GM11168 (cell line): ENCODE results near the gene ROR1.

Source experiments
- in situ Hi-C: fragments of 300-500 bp; cut with MboI; formaldehyde crosslinking; loops from one replicate; pipeline ENCODE4 v1.12.0; 2022; ENCODE audit warnings: low sequenced_read_pairs; ENCODE audit not compliant: unreplicated experiment

ROR1 gene

DNA sequence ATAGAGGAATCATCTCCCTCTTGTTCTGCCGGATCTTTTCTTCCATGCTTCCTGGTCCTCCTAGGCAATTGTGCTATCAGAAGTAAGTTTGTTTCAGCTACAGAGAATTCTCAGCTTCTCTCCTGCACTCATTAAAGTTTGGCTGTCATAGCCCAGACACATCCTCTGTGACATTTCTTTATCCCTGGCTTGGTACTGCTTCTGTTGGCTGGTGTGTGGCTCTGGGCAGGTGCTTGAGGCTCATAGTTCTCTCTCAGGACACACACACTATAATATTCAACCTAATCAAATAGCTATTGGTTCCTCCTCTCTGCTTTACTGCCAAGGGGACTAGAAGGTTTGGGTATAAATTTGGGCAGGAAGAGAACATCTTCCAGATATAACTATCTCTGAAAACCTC is 172.1 kb downstream of the ROR1 start:
- in situ Hi-C loops = loop anchor here (25.0 kb wide), 1 partner anchor 291 kb away; no protein-coding TSS in a partner anchor

DNA sequence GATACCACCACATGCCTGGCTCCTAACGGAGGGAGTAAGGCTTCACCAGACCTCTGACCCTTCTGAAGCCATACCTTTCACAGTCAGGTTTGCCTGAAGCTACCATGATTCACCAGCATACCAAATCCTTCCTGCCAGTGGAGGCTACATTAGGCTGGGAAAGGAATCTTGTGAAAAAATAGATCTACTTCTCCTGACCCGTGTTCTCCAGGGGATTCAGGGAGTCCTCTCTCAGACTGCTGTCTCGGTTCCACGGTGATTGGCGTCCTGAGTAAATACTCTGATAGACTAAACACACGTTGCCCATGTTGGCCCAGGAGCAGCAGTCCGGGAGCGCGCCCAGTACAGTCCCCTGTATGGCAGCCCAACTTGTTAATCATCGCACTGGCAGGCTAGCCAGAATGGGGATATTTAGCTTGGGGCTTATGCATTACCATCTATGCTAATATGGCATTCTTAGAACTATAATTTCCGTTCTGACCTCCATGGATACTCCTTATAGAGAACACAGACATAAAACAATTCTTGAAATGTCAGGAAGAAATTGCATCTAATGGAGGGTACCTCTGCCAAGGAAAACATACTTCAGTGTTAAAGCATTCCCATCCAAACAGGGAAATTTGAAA is 173.2 kb downstream of the ROR1 start:
- in situ Hi-C loops = loop anchor here (25.0 kb wide), 1 partner anchor 290 kb away; no protein-coding TSS in a partner anchor

DNA sequence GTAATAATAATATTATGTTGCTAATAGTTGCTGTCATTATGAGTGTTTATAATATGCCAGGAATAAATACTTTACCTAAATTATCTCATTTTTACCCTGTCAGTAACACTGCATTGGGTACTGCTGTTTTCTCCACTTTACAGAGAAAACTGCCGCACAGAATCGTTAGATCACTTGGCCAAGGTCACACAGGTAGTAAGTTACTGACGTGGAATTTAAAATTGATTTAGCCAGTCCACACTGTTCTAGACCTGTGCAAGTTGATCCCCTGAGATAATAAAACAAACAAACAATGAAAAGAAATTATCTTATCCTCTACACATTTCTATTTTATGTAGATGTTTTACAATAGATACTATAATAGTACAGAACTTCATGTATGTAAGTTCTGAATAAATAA is 174.1 kb downstream of the ROR1 start:
- in situ Hi-C loops = loop anchor here (25.0 kb wide), 1 partner anchor 289 kb away; no protein-coding TSS in a partner anchor

DNA sequence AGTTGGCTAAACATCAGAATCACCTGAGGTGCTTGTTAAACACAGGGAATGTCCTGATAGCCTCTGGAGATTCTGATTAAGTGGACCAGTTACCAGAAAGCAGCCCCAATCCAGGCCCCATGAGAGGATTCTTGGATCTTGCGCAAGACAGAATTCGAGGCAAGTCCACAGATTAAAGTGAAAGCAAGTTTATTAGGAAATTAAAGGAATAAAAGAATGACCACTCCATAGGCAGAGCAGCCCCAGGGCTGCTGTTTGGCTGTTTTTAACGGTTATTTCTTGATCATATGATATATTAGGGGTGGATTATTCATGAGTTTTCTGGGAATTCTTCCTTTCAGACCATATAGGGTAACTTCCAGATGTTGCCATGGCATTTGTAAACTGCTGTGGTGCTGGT is 176.2 kb downstream of the ROR1 start:
- in situ Hi-C loops = no loop called here

DNA sequence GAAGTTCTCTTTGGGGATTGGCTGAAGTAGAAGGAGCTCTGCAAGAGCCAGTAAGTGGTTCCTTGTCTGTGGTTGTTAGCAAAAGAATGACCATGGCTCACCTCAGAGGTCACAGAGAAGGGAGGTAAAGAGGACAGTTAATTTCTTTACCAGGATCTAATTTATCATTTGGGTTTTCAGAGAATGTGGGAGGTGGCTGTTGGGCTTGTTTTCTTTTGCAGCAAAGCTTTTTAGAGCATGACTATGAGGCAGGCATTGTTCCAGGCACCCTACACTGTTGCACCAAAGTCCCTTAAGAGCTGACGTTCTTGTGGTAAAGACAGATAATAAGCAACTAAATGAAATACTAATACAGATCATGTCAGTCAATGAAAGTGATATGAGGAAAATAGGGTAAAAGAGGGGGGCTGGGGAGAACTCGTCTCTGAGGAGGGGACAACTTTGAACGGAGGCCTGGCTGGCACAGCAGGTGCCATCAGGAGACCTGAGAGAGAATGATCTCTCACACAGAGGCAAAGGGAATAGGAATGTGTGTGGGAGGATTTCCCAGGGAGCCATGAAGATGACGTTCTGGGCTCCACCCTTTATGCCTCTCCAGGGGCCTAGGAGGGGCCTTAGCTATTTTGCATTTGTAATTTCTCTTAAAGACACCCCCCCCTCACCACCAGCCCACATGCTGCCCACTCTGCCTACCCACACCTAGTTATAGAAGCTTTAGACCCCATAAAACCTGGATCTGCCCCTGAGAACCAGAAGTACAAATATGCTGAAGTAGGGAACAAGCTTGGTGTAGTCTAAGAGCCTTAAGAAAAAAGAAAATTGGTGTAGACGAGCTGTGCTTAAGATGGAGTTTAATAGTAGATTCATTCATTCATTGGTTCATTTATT is 177.5 kb downstream of the ROR1 start:
- in situ Hi-C loops = no loop called here

DNA sequence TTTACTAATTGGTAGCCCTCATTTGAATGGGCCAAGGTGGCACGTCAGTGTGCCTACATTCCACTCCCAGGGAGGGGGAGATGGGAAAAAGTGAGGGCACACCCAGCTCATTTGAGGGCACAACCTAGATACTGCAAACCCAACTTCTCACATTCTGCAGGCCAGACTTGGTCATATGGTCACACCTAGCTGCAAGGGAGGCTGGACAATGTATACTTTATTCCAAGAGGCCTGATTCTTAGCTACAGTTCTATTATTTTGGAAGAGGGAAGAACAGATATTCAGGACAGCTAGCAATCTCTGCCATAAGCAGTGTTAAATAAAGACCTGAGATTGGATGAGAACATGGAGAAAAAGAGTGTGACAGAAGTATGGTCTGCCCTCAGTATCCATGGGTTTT is 180.4 kb downstream of the ROR1 start:
- in situ Hi-C loops = no loop called here

DNA sequence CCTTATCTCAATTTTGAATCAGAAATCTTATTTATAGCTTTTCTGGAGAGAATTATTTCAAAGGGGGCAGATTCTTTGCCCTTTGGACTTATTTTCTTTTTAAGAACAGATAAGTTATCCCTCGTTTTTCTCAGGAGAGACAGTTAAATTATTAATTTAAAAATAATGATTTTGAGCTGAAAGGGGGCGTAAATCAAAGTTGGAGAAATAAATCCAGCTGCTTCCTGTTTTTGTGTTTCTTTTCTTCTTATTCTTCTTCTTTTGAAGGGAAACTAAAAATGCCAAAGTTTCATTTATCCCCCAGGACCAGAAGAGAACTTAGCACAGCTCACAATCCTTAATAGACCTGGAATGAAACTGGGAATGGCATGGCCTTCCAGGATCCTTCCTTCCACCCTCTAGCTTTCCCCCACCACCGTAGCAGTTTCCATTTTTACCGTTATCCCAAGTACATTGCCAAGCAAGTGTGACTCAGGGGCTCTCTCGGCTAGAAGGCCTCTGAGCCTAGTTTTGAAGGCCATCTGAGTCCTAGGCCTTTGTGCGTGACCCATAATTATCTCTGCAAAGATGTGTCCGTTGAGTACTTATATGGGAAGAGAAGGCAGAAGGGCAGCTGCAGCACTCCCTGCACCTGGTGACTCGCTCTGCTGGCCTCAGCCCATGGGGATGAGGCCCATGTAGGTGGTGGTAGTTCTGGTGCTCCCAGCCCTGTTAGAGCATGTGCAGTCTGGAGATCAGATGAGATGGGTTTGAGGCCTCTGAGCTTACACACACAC is 181.7 kb downstream of the ROR1 start:
- in situ Hi-C loops = no loop called here

DNA sequence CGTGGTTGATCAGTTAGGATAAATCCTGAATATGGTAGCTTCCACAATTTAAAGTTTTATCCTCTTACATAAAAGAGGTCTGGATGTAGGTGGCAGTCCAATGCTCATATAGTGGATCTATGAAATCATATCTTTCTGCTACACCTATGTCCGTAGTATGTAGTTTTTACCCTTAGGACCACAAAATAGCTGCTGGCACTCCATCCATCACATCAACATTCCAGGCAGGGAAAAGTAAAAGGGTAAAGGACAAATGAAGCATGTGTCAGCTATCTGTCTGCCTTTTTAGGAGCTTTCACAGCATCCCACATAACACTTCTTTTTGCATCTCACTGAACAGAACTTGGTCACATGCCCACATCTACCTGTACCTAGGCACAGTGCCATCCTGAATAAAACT is 184.7 kb downstream of the ROR1 start:
- in situ Hi-C loops = no loop called here

DNA sequence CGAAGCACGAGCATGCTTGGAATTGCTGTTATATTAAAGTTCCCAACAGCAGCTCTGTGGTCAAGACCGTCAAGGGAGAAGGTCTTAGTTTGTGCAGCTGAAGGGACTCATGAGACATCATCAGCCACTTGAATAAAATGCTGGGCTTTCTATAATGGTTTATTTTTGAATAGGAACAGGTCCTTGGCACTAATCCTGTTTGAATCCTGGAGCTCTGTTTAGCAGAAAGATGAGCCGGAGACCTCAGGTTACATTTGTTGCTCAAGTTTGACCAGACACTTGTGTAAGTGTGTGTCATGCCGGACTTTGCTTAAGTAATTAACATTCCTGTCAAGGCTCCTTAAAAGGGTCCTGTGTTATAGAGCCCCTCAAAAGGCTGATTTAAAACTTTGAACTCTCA is 186.5 kb downstream of the ROR1 start:
- in situ Hi-C loops = no loop called here

DNA sequence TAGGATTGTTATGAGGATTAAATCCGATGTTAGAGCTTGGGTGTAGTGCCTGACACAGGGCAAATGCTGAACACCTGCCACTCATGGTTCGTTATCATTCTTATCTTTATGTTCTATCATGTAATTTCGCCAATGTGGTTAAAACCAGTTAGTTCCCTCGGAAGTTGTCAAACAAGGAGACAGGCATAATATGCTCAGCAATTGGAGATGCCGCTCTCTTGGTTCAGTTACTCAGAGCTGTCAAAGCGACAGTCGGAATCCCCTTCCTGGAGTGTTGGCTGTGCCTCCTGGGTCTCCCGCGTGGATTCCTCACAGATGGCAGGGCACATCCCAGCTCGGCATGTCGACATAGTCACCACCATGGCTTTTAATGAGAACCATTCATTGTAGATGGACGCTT is 192.2 kb downstream of the ROR1 start:
- in situ Hi-C loops = no loop called here

DNA sequence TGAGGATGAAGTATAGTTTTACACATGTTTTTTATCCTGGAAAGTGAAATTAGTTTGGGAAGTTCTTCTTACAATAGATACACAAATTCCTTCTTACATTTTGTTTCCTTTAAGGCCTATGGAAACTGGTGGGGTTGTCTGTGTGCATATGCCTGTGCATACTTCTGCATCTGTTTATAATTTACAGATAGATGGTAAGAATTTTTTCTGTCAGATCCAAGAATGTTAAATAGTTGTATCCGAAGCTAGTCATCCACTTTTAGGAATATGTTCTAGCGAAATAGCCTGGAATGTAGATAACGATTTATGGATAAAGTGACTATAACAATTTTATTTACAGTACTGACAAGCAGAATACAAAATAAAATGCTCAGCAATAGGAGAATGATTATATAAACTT is 194.1 kb downstream of the ROR1 start:
- in situ Hi-C loops = no loop called here

DNA sequence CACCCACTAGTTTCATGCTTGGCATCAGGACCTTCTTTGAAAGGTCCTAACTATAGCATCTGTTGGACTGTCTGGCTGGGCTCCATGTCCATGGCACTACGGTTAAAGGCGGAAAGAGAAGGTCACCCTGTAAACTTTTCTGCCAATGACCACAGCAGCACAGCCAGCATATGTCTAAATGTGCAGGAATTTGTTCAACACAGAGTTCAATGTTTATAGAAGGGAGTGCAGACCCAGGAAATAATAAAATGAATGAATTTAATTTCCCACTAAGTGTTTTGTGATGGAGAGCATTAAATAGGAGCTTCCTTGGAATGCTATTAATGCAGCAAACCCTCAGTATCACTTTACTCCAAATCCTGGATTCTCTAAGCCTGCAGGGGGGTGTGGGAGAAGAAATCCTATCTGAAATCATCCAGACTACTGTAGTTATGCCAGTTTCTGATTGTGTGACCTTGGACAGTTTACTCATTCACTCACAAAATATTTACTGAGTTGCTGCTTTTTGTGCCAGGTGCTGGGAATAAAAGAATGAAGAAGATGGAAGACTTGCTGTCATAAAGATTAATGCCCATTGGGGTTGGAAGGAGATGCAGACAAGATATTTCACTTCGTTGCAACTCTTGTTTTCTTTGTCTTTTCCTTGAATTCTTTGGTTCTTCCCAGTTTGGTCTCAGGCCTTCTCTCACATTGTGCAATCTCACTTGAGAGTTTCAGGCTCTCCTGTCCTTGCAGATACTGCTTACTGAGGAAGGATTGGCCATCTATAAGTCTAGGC is 195.0 kb downstream of the ROR1 start:
- in situ Hi-C loops = no loop called here

DNA sequence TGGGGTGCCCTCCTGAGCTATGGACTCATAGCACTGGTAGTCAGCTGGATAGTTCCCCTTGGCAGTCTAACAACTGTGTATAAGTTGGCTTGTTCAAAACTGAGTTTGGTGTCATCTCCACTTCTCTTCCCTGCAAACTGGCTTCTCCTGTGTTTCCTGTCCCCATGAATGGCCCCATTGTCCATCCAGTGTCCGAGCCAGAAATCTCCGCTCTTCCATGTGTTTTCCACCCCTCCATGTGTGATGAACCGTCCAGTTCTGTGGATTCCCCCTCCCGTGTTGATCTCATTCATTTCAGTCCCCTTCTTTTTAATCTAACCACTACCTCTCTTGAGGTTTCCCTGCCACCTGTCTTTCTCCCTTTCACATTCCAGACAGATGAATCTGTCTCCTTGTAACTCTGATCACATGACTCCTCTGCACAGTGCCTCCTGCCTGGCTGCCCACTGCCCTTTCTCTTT is 195.7 kb downstream of the ROR1 start:
- in situ Hi-C loops = no loop called here

DNA sequence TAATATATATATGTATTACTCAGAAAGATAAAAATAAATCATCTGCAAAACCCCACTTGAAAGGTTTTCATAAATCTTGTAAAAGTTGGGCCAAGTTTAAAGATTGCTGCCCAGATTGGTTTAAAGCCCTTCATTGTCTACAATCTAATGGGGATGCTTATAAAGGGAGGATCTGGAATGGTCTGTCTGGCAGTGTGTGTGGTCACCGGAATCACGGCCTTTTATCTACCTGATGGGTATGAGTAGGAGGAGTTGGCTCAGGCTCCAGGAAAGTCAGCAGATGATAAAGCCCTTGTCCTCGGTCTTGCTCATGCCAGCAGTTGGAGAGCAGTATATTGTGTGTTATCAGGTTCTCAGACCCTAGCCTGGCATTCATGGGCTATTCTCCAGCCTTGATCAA is 197.7 kb downstream of the ROR1 start:
- in situ Hi-C loops = no loop called here

DNA sequence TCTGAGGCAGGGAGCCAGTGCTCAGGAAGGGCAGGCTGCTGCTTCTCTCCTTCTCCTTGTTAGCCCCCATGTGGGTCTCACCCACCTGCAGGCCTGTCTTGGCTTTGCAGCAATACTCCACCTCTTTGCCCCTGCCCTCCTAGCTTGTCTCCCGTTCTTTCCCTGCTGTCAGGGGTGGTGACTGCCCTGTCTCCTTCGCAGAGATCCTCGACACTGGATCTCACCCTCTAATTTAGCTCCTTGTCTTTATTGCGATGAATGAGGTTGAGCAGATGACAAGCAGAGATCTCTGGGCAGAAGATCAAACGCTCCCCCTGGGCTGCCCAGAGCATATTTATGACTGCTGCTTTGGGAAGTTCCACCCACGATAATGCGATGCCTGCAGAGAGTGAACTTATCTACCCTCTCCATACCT is 199.2 kb downstream of the ROR1 start:
- in situ Hi-C loops = no loop called here

DNA sequence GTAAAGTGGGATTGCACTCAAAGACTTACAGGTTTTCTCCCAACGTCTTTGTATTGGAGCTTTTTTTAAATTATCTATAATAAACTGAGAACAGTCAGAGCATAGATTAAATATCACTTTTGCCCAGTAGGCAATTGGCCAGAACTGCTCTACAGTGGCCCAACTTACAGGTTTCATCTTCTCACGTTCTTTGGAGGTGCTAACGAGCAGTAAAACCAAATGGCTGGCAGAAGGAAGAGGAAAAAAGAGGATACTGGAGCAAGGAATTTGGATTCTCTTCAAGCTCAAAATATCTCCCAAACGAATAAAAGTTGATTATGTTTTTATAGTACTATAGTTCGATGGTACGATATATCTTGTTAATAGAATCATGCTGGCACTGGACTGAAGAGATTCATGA is 201.1 kb downstream of the ROR1 start:
- in situ Hi-C loops = no loop called here

DNA sequence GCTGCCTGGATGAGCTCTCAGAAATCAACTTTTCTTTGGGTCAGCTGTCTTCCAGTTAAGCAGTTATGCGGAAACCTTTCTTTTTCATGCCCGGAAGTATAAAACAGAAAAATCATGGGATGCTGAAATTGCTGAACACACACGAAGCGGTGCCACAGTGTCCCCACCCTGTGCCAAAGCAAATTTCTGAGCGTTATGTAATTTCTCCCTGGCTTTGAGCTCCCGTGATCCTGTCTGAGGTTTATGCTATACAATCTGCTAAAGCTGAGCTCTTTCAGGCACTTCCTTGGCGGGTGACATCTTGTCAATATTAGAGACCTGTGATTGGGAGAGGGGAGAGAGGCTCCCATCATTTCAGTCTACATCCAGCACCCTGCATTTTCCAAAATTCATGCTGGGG is 201.7 kb downstream of the ROR1 start:
- in situ Hi-C loops = no loop called here

DNA sequence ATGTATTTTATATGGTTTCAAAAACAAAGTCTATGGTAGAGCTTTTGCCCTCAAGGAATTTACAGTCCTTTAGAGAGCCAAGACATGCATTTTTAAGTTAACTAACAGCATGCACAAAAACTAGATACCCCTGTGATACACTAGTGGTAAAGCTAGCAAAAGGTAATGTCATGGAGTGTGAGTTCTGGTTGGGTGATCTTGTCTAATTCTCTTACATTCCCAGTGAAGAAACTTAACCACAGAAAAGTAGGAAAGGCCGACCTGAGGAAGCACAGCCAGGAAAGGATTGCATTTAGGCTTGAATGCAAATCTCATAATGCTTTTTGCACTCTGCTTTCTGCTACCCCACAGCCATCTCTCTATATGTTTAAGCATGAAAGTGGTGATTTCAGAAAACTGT is 202.2 kb downstream of the ROR1 start:
- in situ Hi-C loops = no loop called here

DNA sequence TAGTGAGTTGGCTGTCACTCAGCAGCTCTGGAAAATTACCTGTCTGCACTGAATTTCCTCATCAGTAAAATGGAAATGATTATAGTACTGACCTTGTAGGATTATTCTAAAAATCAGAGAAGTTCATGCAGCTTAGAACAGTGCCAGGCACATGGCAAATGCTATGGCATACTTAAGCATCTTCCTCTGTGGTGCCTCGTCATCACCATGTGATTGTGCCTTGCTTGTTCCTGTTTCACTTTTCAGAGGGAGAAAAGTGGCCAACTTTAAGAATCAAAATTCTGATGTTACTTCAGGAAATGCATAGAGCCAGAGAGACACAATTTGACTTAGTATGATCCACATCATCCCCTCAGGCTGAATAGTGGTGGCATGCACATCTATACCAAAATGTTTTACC is 203.6 kb downstream of the ROR1 start:
- in situ Hi-C loops = no loop called here

DNA sequence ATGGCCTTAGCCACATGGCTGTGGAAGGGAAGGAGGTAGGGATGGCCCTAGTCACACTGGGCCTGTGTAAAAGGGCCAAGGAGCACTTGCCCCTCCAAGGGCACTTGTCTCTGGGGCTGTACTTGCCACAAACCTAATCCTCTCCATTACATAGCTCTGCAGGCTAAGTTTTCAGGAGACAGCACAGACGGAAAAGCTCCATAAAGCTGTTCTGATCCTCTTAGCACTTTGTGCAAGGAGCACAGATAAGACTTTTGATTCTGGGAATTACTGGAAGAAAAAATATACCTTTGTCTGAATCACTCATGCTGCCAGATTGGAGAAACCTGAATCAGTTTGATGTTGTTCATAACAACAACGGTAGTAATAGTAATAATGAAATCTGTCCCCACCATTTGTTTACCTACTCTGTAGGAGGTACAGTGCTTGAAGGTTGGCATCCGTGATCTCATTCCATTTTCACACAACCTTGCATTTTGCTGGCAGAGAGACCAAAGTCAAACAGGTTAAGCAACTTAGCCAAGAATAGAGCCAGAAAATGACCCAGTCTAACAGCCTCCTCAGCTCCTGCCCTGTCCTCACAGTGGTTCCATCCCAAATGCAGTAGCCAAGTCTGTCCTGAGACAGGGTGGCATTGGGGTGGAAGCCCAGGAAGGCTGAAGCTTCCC is 207.1 kb downstream of the ROR1 start:
- in situ Hi-C loops = no loop called here
